Stimulated activated CD4-positive, alpha-beta T cell treated with anti-CD3 and anti-CD28 coated beads, Interleukin-1b, Interleukin-23, amount 100 ng/mL, for 24 hours (primary cell): ENCODE results near the gene NTRK2.

Experiments used
- DNase-seq, 4 experiments: peaks; one replicate each; pipeline ENCODE4 v3.0.0-alpha.2; 2020; ENCODE audit warnings: low read depth in 4 of 4, low spot score in 1 of 4

The NTRK2 gene

GRCh38 chr9:84779883-84780282, 110.4 kb downstream of the NTRK2 start:
- DNase-seq = no peak

- no peak for DNase-seq
Measured at GRCh38 chr9:84780385-84780784, 110.9 kb downstream of the NTRK2 start.

GRCh38 chr9:84781458-84781857, 111.9 kb downstream of the NTRK2 start:
- no peak for DNase-seq

GRCh38 chr9:84781931-84782866, 112.7 kb downstream of the NTRK2 start:
- no peak for DNase-seq

- DNase-seq = no peak
Measured at GRCh38 chr9:84785792-84786547, 116.4 kb downstream of the NTRK2 start.

- DNase-seq = no peak
Measured at GRCh38 chr9:84788803-84789462, 119.4 kb downstream of the NTRK2 start.

- no peak for DNase-seq
Measured at GRCh38 chr9:84789463-84789830, 119.9 kb downstream of the NTRK2 start.

GRCh38 chr9:84791643-84792042, 122.1 kb downstream of the NTRK2 start:
- DNase-seq = no peak

GRCh38 chr9:84793251-84793650, 123.7 kb downstream of the NTRK2 start:
- no peak for DNase-seq

GRCh38 chr9:84794981-84795637, 125.6 kb downstream of the NTRK2 start:
- no peak for DNase-seq

GRCh38 chr9:84796404-84796803, 126.9 kb downstream of the NTRK2 start:
- DNase-seq = no peak

GRCh38 chr9:84799251-84799650, 129.7 kb downstream of the NTRK2 start:
- DNase-seq = no peak

- no peak for DNase-seq
Measured at GRCh38 chr9:84804951-84805694, 135.6 kb downstream of the NTRK2 start.

- DNase-seq = no peak
Measured at GRCh38 chr9:84807431-84807830, 137.9 kb downstream of the NTRK2 start.

GRCh38 chr9:84807870-84808390, 138.4 kb downstream of the NTRK2 start:
- DNase-seq = no peak

- DNase-seq = no peak
Measured at GRCh38 chr9:84808416-84808815, 138.9 kb downstream of the NTRK2 start.

- no peak for DNase-seq
Measured at GRCh38 chr9:84811072-84811750, 141.7 kb downstream of the NTRK2 start.

GRCh38 chr9:84811751-84812074, 142.2 kb downstream of the NTRK2 start:
- no peak for DNase-seq

GRCh38 chr9:84812355-84812754, 142.8 kb downstream of the NTRK2 start:
- no peak for DNase-seq

- DNase-seq = no peak
Measured at GRCh38 chr9:84812847-84813246, 143.3 kb downstream of the NTRK2 start.
